Skeletal muscle tissue (tissue), 4 donors: Measurements from ENCODE around the gene CDC27. TPM values are rescaled to one million over a fixed set of nuclear protein-coding genes. Genes with fewer than 3 reads are reported as not detected.
"Not testable (repeated sequence)": the region's sequence is repeated elsewhere in the genome, so short reads cannot be mapped to it uniquely, and the experiment has no call there.

ENCODE experiments used
- H3K27ac ChIP-seq: one replicate; pipeline ENCODE4 v1.7.0; 2013; ENCODE audit warnings: mild to moderate bottlenecking, low read depth, low read length, inconsistent platforms
- H3K27me3 ChIP-seq, 3 donors: one replicate each; pipeline ENCODE4 v1.7.0; 2013; ENCODE audit warnings: low read length in 3 of 3; ENCODE audit not compliant: control insufficient read depth in 3 of 3, insufficient read depth in 3 of 3
- H3K36me3 ChIP-seq, 3 donors: one replicate each; pipeline ENCODE4 v1.7.0; 2013; ENCODE audit warnings: low read length in 3 of 3; ENCODE audit not compliant: control insufficient read depth in 3 of 3, insufficient read depth in 3 of 3
- H3K4me1 ChIP-seq, 3 donors: one replicate each; pipeline ENCODE4 v1.7.0; 2013; ENCODE audit warnings: low read length in 3 of 3, mild to moderate bottlenecking in 3 of 3; ENCODE audit not compliant: control insufficient read depth in 3 of 3, insufficient read depth in 3 of 3
- H3K4me3 ChIP-seq, 3 donors: one replicate each; pipeline ENCODE4 v1.7.0; 2013; ENCODE audit warnings: low read length in 3 of 3
- H3K9ac ChIP-seq, 3 donors: one replicate each; pipeline ENCODE4 v1.7.0; 2013; ENCODE audit warnings: low read length in 3 of 3, mild to moderate bottlenecking in 3 of 3, moderate library complexity in 2 of 3, low read depth in 1 of 3
- H3K9me3 ChIP-seq, 3 donors: one replicate each; pipeline ENCODE4 v1.7.0; 2013; ENCODE audit warnings: low read length in 3 of 3; ENCODE audit not compliant: control insufficient read depth in 3 of 3
- total RNA-seq: library from RNA; depleted of rRNA; stranded (reverse); fragments of >200 nt; gene quantifications from one replicate; pipeline ENCODE4 v1.2.3, GENCODE V29; 2014
- donor health status: Osteomylitis.

CDC27 gene
- total RNA-seq, 1 donor from 2014 or later = 71.0 TPM

DNA sequence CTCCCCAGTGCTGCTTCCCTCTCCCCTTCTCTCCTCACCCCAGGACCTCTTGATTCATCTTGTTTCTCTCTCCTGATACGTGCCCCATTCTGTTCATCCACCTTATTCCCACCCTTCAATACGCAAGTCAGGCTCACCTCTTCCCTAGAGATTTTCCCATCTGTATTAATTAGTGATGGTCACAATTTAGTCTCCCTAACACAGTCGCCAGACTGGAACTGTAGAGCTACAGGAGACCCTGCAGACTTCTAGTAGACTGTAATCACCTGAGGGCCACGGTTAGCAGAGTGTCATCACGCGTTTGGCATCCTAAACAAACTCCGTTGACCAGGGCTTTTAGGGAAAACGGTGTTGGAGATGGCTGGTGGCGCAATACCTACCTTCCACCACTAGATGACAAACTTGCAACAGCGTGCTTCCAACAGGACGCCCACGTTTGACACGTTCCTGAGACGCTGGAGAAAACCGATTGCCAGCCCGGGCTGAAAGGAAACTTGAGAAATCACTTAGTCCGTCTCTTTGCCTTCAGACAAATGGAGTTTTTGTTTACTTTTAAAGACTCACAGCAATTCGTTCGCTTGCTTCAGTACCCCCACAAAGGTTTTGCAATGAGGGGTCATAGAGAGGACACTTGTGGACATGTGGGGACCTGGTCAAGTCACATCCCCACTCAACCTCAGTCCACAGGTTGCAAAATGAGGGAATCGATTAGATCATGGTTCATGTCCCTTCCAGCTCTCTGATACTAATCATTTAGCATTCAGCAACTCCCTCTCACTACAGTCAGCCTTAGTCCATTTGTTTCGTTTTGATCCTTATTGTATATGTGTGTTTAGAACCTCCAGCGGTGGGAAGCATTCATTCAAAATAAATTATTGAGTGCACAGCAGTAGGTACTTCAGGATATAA is 40.7 kb upstream of the CDC27 start:
- Histone ChIP-seq H3K36me3 (no peaks in the 10 kb centered on the region), H3K4me3 (peak overlapping the region; percentile 13 to 71 (median 51)), H3K9me3 (no peaks in the 10 kb centered on the region), H3K27me3 (no peaks in the 10 kb centered on the region), H3K9ac (peak overlapping the region in 2 of 3 donors; percentile 42 to 52), H3K27ac (no peak overlapping the region), H3K4me1 (peaks cover 10 to 23% (median 15%) of the 10 kb centered on the region in 3 donors)

DNA sequence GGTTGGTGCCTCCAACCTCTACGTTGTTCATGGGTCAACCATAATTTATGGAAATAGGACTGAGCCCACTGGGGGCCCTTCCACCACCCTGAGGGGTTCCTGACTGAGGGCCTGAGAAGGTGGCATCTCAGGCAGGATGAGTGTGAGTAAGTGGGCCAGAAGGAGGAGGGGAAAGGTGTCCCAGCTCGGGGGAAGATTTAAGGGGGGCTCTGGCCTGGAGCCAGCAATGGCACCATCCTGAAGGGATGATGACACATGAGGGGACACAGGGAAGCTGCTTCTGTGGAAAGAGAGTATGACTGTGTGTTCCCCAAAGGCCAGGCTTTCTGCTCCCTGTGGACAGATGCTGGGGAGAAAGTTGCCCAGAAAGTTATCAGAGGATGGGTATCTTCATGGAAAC is 38.8 kb upstream of the CDC27 start:
- Histone ChIP-seq H3K27me3 (no peaks in the 10 kb centered on the region), H3K4me1 (peaks cover 21 to 31% (median 23%) of the 10 kb centered on the region in 3 donors), H3K9me3 (no peaks in the 10 kb centered on the region), H3K27ac (no peak overlapping the region), H3K4me3 (no peak overlapping the region), H3K9ac (no peak overlapping the region), H3K36me3 (no peaks in the 10 kb centered on the region)

DNA sequence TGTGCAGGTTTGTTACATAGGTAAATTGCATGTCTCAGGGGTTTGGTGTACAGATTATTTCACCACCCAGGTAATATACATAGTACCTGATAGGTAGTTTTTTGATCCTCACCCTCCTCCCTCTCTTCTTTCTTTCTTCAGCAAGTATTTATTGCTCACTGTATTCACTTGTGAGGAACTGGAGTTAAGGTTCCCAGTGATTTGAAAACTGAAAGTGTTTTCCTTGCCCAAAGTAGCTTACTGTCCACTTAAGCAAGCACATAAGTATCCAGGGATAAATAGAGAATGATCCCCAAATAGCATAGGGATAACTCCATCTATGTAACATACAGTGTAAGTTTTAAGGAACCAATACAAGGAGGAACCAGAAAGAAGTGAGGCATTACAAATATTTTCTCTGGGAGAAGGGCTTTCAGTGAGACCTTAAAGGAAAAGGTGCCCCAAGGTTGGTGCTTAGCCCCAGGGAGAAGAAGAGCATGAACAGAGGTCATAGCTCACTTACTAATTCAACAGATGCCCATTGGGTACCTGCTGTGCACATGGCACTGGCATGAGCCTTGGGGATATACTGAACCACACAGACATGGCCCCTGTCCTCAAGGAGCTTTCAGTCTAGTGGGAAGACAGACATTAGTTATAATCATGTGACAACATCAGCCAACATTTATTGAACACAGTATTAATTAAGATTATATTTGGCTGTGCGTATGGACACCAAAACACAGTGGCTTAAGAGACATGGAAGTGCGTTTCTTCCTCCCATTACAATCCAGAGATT is 37.0 kb upstream of the CDC27 start:
- no peak overlapping the region for H3K9ac ChIP-seq

DNA sequence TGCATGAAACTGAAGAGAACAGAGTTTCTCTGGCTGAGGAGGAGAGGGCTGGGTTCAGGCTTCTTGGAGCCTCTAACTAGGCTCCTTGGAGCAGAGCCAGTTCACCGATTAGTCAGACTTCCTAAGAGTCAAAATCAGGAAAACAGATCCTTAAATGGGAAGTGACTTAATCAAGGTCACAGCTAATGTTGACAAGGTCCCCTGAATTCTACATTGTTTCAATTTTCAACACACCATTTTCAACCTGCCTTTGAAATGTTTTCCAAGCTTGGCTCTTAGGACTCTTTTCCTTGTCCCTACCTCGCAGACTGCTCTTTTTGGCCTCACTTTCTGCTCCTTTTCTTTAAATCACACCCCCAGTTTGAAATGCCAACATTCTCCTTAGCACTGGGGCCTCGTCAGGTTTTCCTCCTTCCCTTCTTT is 36.4 kb upstream of the CDC27 start:
- Histone ChIP-seq H3K27ac (peak overlapping the region; percentile 87), H3K36me3 (no peaks in the 10 kb centered on the region), H3K9me3 (no peaks in the 10 kb centered on the region), H3K9ac (peak overlapping the region in 2 of 3 donors; percentile 13 to 53), H3K4me3 (no peak overlapping the region), H3K27me3 (no peaks in the 10 kb centered on the region), H3K4me1 (peaks cover 21 to 32% (median 27%) of the 10 kb centered on the region in 3 donors)

More for the DNA sequence above, 37.0 kb upstream of the CDC27 start:
- H3K9me3 ChIP-seq = no peaks in the 10 kb centered on the region
- H3K4me3 ChIP-seq = no peak overlapping the region
- no peaks in the 10 kb centered on the region for H3K36me3 ChIP-seq
- no peaks in the 10 kb centered on the region for H3K27me3 ChIP-seq
- H3K4me1 ChIP-seq = peaks cover 21 to 33% (median 27%) of the 10 kb centered on the region in 3 donors
- H3K27ac ChIP-seq = peak overlapping the region; percentile 87

DNA sequence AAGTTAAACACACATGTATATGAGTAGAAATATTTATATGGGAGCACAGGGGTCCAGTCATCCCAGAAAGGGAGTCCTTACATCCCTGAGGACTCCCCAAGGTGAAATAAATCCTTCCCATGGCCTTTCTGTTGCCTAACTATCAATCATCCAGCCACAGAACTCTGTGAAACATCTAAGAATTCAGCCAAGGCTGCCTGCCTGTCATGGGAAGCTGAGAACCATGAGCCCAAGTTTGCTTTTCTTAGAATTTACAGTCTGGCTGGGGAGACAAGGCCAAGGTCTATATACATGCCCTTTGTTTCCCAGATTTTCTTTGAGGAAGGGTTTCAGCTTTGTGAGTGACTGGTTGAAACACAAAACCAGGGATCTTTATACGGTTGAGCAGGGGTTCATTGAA is 35.9 kb upstream of the CDC27 start:
- Histone ChIP-seq H3K4me1 (peaks cover 19 to 27% (median 25%) of the 10 kb centered on the region in 3 donors), H3K27me3 (no peaks in the 10 kb centered on the region), H3K27ac (peak overlapping the region; percentile 87), H3K36me3 (no peaks in the 10 kb centered on the region), H3K9ac (peak overlapping the region in 2 of 3 donors; percentile 13 to 53), H3K4me3 (no peak overlapping the region), H3K9me3 (no peaks in the 10 kb centered on the region)

DNA sequence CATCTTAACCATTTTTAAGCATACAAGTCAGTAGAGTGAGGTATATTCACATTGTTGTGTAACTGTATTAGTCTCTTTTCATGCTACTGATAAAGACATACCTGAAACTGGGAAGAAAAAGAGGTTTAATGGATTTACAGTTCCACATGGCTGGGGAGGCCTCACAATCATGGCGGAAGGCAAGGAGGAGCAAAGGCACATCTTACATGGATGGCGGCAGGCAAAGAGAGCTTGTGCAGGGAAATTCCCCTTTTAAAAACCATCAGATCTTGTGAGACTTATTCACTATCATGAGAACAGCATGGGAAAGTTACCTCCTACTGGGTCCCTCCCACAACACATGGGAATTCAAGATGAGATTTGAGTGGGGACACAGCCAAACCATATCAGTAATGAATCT is 35.0 kb upstream of the CDC27 start:
- not testable (repeated sequence) for H3K9me3 ChIP-seq, H3K27me3 ChIP-seq, H3K9ac ChIP-seq, H3K4me3 ChIP-seq, H3K36me3 ChIP-seq
- Histone ChIP-seq H3K4me1 (peaks cover 13 to 24% (median 20%) of the 10 kb centered on the region in 3 donors), H3K27ac (peak overlapping the region; percentile 87)

DNA sequence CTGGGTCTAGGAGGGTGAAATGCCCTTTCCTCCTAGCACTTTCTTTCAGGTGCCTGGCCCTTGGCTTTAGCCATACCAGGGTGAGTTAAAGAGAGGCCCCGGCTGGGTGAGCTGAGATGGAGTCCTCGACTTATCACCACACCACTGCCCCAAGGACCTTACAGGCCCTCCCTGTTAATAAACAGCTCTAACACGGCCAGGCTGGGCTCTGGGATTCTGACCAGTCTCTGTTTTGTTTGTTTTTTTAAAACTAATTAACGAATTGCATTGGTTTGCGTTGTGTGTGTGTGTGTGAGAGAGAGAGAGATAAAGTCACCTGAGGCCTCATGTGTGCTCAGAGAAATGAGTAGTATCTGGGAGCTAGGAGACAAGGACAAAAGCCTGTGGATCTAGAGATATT is 34.4 kb upstream of the CDC27 start:
- peaks cover 13 to 27% (median 20%) of the 10 kb centered on the region in 3 donors for H3K4me1 ChIP-seq
- H3K9me3 ChIP-seq = no peaks in the 10 kb centered on the region
- no peaks in the 10 kb centered on the region for H3K36me3 ChIP-seq
- no peak overlapping the region for H3K4me3 ChIP-seq
- H3K27ac ChIP-seq = peak overlapping the region; percentile 87
- no peak overlapping the region for H3K9ac ChIP-seq
- H3K27me3 ChIP-seq = no peaks in the 10 kb centered on the region

DNA sequence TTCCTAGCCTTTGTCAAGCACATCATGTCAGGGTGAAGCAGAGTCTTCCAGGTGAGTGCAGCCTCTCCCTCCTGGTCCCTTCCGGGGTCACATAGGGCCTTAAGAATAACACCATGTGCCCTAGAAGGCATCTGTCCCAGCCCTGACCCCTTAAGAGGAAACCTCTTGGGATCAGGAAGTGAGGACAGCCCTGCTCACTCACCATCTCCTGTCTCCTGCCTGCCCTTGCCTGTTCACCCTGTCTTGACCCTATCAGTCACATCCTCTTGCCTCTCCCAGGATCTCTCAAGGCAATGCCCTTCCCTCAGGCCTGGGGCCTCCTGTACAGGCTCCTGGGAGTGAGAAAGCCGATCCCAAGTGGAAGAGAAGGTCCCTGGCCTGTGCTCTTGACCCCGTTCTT is 33.9 kb upstream of the CDC27 start:
- H3K36me3 ChIP-seq = no peaks in the 10 kb centered on the region
- H3K4me3 ChIP-seq = no peak overlapping the region
- no peak overlapping the region for H3K9ac ChIP-seq
- H3K27ac ChIP-seq = no peak overlapping the region
- peaks cover 13 to 27% (median 20%) of the 10 kb centered on the region in 3 donors for H3K4me1 ChIP-seq
- no peaks in the 10 kb centered on the region for H3K27me3 ChIP-seq
- H3K9me3 ChIP-seq = no peaks in the 10 kb centered on the region

DNA sequence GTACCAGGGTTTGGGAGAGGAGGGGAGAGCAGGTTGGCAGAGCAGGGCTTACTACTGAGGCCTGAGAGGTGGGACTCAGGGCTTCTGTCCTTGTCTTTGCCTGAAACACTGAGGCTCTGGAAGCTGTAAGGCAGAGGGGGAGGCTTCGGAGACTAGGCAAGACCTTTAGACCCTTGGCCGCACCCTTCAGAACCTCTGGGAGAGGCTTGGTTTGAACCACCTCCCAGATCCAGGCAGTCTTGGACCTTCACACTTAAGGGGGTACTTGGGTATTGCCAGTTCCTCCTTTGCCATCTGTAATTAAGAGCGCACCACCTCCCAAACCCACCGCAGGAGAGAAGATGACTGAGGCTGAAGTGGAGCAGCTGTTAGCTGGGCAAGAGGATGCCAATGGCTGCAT is 33.0 kb upstream of the CDC27 start:
- H3K36me3 ChIP-seq = no peaks in the 10 kb centered on the region
- no peak overlapping the region for H3K4me3 ChIP-seq
- no peak overlapping the region for H3K9ac ChIP-seq
- peaks cover 13 to 27% (median 20%) of the 10 kb centered on the region in 3 donors for H3K4me1 ChIP-seq
- H3K9me3 ChIP-seq = no peaks in the 10 kb centered on the region
- H3K27ac ChIP-seq = no peak overlapping the region
- H3K27me3 ChIP-seq = no peaks in the 10 kb centered on the region

DNA sequence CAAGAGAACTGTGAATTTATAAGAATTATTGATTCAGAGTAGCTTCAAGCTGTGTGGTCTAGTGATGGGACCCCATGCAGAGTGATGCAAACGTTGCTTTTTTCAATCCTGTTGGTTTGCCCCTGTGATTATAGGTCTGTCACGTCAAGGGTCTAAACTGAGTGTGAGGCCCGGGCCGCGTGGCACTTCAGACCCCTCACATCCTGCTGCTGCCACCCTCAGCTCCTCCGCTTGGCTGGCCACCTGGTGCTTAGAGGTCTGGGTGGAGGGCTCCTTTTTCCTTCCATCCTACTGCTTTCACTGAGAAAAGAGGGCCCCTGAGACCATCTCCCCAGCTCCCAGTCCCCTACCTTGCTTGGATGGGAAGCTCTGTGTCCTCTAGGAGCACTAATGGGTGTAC is 32.1 kb upstream of the CDC27 start:
- no peak overlapping the region for H3K27ac ChIP-seq
- no peaks in the 10 kb centered on the region for H3K9me3 ChIP-seq
- H3K4me3 ChIP-seq = no peak overlapping the region
- H3K27me3 ChIP-seq = no peaks in the 10 kb centered on the region
- H3K4me1 ChIP-seq = peaks cover 13 to 25% (median 15%) of the 10 kb centered on the region in 3 donors
- H3K9ac ChIP-seq = no peak overlapping the region
- no peaks in the 10 kb centered on the region for H3K36me3 ChIP-seq
